ENCODE data around the gene TADA2B.

Gene TADA2B, protein sequence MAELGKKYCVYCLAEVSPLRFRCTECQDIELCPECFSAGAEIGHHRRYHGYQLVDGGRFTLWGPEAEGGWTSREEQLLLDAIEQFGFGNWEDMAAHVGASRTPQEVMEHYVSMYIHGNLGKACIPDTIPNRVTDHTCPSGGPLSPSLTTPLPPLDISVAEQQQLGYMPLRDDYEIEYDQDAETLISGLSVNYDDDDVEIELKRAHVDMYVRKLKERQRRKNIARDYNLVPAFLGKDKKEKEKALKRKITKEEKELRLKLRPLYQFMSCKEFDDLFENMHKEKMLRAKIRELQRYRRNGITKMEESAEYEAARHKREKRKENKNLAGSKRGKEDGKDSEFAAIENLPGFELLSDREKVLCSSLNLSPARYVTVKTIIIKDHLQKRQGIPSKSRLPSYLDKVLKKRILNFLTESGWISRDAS

DNA sequence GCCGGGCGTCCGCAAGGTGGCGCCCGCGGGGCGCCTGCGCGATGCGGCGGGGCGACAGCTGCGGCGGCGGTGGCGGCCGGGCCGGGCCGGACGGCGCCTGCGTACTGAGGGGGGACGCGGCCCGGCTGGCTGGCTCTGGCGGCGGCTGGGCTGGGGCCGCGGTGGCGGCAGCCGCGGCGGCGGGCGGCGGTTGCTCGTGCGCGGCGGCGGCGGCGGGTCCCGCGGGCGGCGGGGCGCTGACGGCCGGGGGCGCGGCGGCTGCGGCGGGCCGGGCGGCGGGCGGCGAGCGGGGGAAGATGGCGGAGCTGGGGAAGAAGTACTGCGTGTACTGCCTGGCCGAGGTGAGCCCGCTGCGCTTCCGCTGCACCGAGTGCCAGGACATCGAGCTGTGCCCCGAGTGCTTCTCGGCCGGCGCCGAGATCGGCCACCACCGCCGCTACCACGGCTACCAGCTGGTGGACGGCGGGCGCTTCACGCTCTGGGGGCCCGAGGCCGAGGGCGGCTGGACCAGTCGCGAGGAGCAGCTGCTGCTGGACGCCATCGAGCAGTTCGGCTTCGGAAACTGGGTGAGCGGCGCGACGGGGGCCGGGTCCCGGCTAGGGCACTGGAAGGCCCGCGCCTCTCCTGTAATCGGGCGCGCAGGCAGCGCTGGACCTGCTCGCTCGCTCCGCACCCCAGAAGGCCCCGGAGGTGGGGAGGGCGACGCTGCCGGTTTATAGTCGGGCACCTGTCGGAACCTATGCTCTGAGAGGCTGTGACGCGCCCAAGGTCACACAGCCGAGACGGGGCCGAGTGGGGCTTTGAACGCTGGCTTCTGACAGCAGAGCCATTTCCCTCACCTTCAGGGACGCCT lies at the start of gene TADA2B:
Gene TADA2B (plus strand): TSS at position 89 of the 853 bp plus-strand sequence. CDS start 208 bp downstream, at position 297.
- DNase-seq (ENCODE audit: low spot score): peak; percentile 66

DNA sequence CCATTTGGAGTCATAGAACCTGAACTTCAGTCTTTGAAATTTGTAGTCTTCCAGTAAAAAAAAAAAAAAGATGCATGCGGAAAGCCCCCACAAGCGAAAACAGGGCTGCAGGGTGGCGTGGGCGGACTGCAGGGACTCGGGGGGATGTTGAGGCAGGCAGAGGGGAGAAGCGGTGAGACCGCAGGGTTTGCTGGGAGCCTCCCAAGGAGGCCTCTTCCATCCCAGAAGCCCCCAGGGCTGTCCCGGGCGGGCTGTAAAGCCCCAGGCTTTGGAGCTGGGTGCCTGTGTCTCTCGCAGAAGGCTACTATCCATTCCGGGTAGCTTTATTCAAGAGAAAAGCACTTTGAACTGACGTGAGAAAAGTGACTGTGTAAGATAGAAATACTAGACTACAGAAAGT lies 46.7 kb upstream of the TADA2B start:
- DNase-seq (ENCODE audit: low spot score): no peak

DNA sequence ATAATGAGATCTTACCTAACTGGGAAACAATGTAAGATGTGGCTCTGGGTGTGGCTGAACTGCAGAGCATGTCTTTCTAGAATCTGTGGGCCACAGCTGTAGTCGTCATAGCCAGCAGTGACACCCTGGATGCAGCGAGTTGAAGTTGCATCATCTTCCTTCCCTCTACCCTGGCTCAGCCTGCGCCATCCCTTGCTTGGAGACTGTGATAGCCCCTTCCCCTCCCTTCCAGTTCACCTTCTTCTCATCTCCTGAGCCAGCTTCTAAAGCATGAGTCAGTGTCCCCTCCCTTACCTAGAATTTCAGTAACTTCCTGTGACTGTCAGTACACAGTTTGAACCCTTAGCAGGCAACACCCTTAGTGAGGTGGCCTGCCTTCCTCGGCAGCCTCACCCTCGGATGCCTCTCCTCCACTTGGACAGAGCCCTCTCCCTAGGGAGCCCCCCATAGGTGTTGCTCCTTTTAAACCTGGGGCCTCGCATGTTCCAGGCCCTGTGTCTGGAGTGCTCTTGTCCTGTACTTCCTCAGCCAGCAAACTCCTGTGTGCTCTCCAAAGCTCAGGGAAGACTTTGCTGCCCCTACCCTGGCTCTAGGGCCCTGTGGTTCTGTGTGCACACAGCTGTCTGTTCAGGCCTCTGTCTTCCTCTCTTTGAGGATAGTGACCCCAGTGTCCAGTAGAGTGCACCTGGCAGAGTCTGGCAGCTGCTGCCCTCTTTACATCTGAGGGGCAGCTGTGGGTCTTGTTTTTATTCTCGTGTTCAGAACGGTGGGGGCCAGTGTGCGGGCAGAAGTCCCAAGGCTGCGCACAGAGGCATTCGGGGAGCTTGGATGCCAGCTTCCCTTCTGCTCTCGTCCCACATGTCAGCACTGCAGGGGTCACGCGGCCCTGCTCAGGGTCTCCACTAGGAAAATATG lies 43.7 kb upstream of the TADA2B start:
- DNase-seq (ENCODE audit: low spot score): no peak

DNA sequence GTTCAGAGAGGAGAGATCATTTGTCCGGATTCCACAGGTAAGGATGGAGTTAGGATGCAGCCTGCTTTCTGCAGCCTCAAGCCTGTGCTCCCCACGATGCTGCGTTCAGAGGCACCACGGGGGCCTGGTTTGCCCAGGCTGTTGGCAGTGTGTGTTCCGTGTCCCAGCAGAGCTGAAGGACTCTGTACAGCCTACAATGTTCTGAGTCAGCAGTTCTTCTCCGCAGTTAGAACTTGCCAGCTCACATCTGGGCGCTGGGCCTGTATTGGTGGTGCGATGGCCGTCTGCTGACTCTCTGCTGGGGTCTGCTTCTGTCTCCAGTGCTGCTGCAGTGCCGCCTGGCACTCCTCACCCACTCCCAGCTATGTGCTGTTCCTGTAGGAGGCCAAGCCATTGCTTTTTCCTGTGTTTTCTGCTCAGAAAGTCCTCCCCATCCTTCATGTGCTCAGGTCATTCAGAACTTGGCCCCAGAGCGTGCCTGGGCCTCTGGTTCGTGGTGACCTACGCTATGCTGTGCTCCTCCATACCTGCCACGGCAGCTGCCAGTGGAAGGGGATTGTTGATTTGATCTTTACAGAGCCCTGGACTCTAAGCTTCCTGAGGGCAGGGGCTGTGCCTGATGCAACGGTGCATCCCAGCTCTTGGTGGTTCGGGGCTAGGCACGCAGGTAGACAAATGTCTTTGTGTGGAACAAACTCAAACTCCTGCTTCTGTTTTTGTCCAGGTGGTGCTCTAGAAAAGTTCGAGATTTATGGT lies 42.6 kb upstream of the TADA2B start:
- no peak for DNase-seq (ENCODE audit: low spot score)

DNA sequence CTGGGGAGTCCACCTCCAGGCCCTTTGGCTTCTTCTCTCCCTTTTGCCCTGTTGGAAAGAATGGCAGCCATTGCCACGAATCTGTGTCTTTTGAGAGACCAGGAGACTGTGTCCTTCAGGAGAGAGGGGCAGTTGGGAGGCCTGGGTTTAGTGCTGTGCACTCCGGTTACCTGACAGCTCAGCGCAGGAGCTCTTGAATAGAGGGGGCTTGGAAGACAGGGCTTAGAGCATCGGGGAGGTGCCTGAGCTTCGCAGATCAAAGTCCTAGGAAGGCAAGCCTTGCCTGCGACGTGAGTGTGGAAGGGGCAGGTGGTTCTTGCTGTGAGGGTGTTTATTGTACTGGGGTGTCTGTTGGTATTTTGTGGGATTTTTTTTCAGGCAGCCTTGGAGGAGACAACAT lies 41.9 kb upstream of the TADA2B start:
- no peak for DNase-seq (ENCODE audit: low spot score)

DNA sequence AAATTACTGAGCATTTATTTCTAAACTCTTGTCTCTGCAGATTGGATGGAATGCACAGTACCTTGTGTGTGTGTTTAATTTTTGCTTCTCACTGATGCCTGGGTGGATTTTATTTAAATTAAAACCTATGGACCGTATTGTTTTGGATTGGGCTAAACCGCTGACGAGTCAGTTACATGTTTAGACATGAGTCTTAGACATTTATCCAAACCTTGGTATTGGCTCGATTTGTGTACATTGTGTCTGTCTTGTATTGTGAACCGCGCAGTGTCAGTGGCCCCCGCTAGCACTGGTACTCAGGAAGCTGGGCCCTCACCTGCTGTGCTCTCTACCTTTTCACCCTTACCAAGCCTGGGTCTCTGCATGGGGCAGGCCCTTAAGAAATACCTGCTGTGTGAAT lies 40.8 kb upstream of the TADA2B start:
- no peak for DNase-seq (ENCODE audit: low spot score)

DNA sequence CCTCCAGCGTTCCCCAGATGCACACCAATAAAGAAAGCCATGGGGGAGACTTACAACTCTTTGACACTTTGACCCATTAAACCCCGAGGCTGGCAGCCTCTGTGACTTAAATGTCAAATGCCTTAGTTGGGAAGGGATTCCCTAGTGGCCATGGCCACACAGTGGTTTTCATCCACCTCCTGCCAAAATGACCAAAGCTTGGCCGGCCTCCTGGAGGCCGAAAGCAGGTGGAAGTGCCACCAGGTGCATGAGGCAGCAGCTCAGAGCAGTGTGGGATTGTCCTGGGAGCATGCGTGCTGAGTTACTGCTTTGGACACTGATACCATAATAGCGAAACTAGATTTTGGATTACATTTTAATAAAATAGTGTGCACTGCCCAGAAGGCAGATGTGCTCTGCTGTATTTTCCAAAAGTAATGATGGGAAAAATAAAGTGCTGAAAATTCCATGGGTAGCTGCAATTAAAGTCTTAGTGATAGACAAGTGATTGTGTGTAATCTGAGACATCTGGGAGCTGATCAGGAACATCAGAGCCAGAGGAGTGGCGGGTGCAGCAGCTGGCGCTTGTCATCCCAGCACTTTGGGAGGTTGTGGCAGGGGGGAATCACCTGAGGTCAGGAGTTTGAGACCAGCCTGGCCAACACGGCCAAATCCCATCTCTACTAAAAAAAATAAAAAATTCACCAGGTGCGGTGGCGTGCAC lies 39.8 kb upstream of the TADA2B start:
- no peak for DNase-seq (ENCODE audit: low spot score)

DNA sequence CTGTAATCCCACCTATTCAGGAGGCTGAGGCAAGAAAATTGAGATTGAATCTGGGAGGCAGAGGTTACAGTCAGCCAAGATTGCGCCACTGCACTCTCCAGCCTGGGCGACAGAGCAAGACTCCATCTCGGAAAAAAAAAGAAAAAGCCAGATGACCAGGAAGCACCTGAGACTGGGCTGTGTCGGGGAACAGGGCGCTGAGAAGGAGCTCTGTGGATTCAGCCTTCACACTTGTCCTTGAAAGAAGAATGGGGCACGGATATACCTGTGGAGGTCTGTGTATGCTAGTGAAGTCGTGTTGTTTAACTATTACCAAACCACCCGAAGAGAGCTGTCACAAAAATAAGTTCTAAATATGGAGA lies 39.3 kb upstream of the TADA2B start:
- DNase-seq (ENCODE audit: low spot score): no peak

DNA sequence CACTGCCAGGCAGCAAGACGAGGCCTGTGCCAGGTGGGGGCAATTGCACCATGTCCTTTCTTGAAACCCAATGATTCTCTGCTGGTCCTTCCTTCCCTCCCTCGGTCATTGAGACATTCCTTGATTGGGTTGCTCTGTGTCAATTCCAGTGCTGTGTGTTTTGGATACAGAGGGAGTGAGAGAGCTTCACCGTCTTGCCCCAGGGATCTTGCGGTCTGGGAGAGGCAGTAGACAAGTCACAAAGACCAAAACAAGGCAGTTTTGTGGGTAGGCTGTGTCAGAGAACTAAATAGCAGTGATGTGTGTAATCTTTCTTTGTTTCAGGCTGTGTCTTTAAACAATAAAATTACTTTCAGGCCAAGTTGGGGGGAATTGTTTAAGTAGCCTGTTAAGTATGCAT lies 38.8 kb upstream of the TADA2B start:
- DNase-seq (ENCODE audit: low spot score): no peak

DNA sequence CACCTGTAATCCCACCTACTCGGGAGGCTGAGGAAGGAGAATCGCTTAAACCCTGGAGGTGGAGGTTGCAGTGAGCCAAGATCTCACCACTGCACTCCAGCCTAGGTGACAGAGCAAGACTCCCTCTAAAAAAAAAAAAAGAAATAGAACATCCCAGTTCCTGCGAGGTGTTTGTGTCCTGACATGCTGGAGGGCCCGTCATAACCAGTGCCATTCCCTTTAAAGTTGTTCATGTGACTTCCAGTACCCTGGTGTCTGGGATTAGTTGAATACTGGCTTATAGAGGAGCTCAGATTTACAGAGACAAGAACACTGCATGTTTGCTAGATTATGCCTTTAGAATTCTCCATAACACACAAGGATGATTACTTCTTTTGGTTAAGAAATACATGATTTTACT lies 37.6 kb upstream of the TADA2B start:
- DNase-seq (ENCODE audit: low spot score): no peak

DNA sequence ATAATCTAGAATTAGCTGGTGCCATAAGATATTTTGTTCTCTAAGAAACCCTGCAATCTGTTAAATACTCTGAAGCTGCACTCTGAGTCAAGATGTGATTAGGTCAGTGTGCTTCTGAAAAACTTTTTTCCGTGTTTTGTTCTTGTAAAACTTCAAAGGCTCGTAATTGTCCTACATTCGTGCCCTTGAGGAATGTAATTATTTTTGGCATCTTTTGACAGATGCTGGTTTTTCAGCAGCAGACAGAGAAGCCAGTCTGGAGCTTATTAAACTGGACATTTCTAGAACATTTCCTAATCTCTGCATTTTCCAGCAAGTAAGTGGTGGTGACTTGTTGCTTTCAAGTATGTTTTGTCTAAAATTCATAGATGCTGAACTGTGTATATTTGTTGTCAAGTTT lies 36.8 kb upstream of the TADA2B start:
- no peak for DNase-seq (ENCODE audit: low spot score)

DNA sequence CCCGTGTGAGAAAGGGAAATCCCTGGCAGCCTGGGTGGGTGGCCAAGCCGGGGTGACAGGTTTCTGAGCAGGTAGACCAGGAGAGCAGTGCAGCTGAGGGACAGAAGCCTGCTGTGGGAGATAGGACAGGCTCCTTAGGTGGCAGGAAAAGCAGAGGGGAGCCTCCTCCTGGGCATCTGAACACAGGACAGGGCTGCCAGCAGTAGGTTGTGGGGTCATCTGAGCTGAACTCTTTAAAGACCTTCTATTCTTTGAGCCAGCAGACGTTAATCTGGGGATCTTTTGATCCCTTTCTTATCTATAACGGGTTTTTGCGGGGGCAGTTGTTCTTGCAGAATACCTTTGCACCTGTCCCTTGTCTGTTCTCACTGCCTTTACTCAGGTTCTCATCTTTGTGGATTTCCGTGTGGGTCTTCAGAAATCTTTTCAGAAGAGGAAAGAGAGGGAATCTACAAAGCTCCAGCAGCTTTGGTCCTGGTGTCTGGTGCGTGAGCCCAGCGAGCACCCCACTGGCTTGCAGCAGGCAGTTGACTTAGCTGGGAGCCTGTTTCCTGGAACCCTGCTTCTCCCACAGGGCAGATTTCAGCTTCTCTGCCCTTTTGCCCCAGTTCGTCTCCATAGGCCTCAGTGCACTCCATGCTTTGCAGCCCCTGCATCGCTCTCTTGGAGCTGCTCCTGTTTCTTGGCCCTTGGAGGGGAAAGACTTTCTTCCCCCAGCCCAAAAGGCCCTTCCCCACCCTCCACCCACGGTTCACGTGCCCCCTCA lies 35.8 kb upstream of the TADA2B start:
- no peak for DNase-seq (ENCODE audit: low spot score)

DNA sequence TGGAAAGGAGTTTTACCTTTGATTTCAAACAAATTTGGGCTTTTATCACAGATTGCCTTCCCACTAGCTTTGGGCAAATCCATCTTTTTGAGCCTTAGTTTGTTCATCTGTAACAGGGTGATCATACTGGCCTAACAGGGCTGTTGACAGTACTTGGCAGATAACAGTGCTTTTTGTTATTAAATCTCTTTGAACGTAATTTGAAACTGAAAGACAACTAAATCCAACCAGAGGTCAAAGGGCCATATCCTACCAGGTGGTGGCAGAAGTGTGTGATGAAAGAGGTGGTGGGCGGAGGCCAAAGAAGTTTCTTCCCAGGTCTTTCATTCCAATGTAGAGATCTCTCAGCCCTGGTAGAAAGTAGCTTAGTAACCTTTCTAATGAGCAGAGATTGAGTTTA lies 35.2 kb upstream of the TADA2B start:
- no peak for DNase-seq (ENCODE audit: low spot score)

DNA sequence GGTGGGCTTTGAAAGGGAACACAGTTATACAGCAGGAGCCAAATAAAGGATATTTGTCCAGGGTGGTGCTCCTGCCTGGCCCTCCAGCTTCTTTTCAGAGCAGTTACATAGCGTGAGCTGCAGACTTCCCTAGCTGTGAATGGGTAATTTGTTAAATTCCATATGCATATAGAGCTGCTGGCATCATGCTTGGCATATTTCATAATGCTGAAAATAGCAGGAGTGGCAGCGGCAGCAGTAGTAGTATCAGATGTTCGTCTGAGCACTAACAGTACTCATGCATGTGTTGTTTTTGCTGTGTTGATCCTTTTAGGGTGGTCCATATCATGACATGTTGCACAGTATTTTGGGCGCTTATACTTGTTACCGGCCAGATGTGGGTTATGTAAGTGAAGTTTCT lies 33.6 kb upstream of the TADA2B start:
- no peak for DNase-seq (ENCODE audit: low spot score)

DNA sequence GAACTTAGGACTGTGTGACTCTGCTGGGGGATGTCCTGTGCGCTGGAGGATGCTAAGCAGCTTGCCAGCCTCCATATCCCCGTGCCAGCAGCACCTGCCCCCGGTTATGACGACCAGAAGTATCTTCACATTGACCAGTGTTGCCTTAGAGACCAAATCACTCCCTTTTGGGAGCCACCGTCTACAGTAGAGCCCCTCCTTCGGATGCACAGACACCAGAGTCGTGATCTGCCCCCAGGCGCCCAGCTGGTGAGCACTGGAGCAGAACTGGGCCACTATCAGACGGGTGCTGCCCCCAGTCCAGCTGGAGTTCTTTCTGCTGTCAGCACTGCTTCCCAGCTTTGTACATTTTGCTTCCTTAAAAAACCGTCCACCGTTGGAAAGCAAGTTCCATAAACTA lies 30.0 kb upstream of the TADA2B start:
- no peak for DNase-seq (ENCODE audit: low spot score)

DNA sequence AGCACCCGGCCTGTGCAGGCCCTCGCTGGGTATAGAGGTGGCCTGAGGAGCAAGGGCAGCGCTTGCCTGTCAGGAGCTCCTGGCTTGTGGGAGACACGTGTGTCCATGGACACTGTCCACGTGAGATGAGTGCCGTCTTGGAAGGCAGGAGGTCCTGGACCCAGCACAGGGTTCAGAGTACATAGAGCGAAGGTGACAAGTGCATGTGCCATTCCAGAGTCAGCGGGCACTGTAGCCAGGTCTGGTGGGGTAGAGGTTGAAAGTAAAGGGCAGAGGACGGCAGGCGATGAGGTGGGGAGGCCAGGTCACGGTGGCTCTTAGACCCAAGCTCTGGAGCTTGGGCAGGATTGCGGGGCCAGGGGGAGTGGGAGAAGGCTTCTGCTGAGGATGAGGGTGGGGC lies 28.4 kb upstream of the TADA2B start:
- no peak for DNase-seq (ENCODE audit: low spot score)

DNA sequence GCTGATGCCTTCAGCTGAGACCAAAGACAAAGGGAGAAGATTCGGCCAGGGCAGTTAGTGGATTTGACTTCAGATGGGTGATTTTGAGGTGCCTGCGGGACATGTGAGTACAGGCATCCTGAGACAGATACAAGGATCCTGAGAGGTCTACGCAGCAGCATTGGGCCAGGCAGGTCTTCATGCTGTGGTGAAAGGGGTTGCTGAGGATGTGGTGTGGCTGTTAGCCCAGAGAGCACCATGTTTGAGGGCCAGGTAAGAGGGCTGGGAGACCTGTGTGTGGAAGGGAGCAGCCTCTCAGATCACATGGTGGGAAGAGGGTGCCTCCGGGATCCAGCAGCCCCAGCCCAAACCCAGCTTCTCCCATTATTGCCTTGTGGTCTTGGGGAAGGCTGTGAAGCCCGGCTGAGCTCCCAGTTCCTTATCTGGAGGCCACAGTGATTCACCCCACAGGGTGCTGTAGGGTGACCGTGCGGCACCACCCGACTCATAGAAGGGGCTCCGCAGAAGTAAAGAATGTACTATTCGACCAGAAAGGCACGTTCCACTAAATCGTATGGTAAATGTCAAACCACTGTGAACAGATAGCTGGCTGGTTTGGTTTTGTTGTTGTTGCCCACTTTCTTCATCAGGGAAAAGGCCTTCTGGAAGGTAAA lies 27.7 kb upstream of the TADA2B start:
- DNase-seq (ENCODE audit: low spot score): peak; percentile 68

DNA sequence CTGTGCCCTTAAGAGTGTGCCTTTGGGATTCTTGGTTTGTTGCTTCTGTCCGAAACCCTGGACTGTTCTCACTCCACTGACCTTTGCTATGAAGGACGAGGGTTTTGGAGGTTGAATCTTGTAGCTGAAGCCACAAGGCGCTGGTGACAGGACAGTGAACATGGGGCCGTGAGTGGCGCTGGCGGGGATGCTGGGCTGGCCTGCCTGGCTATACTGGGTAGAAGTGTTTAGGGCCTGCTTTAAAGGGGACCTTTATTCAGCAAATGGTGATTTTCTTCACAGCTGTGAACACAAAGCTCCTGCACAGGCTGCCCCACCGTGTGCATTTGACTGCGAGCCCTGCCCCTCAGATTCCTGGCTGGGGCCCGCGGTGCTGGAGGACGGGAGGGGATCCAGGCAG lies 27.1 kb upstream of the TADA2B start:
- DNase-seq (ENCODE audit: low spot score): no peak

DNA sequence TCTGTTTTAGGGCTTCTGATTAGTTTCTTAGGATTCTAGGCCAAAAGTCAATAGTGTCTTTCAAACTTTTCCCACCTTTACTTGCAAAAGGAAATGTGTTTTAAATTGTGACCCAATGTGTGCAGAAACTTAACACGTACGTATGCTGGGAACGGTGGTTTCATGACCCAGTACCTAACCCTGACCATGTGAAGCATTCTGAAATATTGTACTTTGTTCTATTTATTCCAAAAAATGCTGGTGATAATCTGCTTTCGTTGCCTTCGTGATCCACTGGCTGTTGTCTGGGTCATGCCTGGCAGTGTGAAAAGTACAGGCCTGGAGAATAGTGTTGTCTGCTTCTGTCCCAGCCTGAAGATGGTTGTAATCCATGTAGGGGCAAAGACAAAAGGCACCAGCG lies 26.7 kb upstream of the TADA2B start:
- no peak for DNase-seq (ENCODE audit: low spot score)
